AG10803 (cell line): ENCODE measurements around the gene MROH8.
A peak's percentile ranks its signal among the peaks of the same experiment; 100 is the strongest.

Experiments
- DNase-seq: peaks from one replicate; pipeline ENCODE4 v3.0.0; 2010; ENCODE audit warnings: low read depth
- H3K4me3 ChIP-seq: 2 replicates; pipeline ENCODE4 v1.5.1; 2011; ENCODE audit warnings: mild to moderate bottlenecking, low read length, control low read depth
- CTCF ChIP-seq: conservative IDR thresholded peaks from 2 replicates; pipeline ENCODE4 v1.5.1; 2011; ENCODE audit warnings: mild to moderate bottlenecking, low read length, control low read depth, inconsistent platforms

MROH8 gene

GRCh38 chr20:37114012-37114411, 65.3 kb downstream of the MROH8 start:
- no peak overlapping the region for H3K4me3 ChIP-seq
- no peak for TF ChIP-seq CTCF
- DNase-seq, result no peak

DNA sequence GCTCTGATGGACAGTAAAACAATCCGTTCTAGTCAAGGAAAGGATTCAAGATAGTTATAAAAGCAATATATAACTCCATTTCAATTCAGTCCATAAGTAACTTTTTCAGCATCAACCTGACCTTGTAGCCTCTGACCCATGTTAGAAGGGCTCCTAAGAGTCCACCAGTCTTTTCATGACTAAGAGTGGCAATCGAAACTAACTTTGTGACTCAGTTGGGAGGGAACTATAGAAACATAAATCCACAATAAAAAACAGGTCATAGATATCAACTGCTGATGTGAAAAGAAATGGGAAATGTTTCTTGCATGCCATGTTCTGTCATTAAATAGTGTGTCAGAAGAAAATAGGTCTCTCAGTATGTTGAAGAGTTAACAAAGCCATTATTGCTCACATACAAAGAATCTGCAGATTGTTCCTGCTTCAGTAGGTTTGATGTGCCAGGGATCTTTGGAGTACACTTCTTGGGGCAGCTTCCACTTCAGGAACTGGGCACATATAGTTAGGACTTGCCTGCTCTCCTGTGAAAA, 67.4 kb downstream of the MROH8 start:
- no peak for TF ChIP-seq CTCF
- no peak overlapping the region for H3K4me3 ChIP-seq
- no peak for DNase-seq

DNA sequence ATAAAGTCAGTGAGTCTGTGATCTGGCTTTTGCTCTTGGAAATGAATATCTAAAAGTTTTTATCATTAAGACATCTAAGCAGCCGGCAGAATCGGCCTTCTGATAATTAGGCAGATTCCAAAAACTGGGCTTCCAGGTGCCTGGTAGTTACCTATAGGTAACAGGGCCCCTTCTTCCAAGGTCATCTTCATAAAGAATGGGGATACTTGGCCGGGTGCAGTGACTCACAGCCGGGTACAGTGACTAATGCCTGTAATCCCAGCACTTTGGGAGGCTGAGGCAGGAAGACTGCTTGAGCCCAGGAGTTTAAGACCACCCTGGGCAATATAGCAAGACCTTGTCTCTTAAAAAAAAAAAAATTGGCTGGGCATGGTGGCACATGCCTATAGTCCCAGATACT, 70.7 kb downstream of the MROH8 start:
- DNase-seq, result no peak
- H3K4me3 ChIP-seq, result no peak overlapping the region
- TF ChIP-seq CTCF, result no peak

DNA sequence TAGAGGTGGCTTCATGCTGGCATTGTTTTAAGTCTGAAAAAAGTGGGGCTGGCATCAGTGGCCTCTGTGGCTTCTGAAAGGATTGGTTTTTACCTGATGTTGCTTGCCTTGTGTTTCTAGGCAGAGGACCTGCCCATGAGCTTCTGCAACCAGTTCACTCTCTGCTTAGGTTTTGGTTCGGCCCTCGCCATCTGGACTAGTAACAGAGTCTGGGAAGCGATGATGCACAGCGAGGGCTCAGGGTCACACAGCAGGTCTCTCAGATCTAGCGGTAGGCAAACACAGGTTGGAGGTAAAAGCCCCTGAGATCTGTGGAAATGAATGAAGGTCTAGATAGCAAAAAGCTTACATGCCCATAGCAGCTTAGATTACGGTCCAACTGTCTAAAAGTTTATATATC, 76.8 kb downstream of the MROH8 start:
- no peak overlapping the region for H3K4me3 ChIP-seq
- DNase-seq, result no peak
- no peak for TF ChIP-seq CTCF

DNA sequence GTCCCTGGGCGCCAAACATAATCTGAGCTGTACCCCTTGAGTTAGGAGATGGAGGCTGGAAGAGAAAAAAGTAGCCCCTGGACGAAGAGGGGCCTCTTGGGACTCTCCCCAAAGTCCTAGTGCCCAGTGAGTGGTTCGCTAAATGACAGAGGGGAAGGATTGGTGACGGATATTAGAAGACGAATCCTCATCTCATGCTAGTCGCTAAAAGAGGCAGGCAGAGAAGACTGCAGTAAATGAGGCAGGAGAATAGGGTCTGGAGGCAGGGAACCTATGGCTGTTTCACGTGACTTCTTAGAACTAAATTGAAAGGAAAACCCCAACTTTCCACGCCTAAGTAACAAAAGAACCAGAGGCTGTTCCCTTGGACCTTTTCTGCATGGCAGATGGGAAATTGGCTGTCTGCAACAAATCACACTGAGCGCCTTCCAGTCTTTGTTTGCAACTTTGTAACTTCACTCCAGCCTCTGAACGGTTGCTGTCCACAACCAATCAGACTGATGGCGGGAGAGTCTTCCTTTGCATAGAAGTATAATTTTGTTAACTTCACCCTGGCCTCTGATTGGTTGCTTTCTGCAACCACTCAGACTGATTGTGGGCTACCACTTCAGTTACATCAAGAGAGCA, 82.8 kb downstream of the MROH8 start:
- no peak overlapping the region for H3K4me3 ChIP-seq
- TF ChIP-seq CTCF, result no peak
- DNase-seq, result no peak

DNA sequence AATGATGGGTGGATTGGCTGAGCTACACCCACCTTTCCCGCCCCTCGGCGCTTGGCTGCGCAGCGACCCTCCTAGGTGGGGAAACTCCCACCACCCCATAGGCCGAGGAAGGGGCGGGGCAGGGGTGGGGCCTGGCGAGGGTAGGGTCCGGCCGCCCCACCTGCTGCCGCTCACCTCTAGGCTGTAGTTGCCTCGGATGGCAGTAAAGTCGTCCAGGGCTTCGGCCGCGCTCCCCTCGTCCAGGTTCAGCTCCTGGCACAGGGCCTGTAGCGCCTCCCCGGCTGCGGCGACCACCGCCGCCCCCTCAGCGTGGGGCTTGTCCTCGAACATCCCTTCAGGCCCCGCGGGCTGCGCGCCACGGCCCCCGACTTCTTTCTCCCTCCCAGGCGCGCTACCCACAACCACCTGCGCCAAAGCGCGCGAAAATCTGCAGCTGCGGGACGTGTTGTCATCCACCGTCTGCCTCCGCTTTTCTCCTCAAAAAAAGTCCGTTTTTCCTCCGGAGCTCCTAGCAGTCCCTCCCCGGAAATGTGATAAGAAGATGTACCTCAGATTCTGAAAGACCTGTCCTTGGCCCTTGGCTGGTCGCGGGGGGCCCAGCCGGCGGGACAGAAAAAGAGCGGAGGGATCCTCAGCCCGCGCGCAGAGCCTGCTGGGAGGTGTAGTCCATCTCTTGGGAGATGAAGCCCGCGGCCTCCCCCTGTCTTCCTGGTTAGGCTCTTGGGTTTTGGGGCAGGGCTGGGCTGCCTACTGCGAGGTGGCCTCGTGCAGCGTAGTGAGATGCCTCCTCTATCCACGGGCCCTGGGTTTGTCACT, 83.5 kb downstream of the MROH8 start, which contains the start of gene RBL1:
RBL1 (minus strand) TSS at position 399 of the 816 bp plus-strand sequence; CDS start at position 330, 69 bp downstream.
- peak within 1 kb of the TSS; percentile 75 for H3K4me3 ChIP-seq
- DNase-seq, result peak; percentile 82
- TF ChIP-seq CTCF, result peak; percentile 47
